ENCODE measurements around the gene ALDH1A1.

Gene ALDH1A1

GRCh38 chr9:72913382-72914009 lies 39.4 kb downstream of the ALDH1A1 start:
- DNase-seq, result no peak

- DNase-seq, result no peak
Measured at GRCh38 chr9:72912476-72913381, 40.1 kb downstream of the ALDH1A1 start.

- DNase-seq, result no peak
Measured at GRCh38 chr9:72911816-72912215, 41.0 kb downstream of the ALDH1A1 start.

GRCh38 chr9:72911247-72911775 lies 41.5 kb downstream of the ALDH1A1 start:
- no peak for DNase-seq

GRCh38 chr9:72909428-72909827 lies 43.4 kb downstream of the ALDH1A1 start:
- DNase-seq, result no peak

GRCh38 chr9:72907421-72907820 lies 45.4 kb downstream of the ALDH1A1 start:
- DNase-seq, result no peak

GRCh38 chr9:72906810-72907209 lies 46.0 kb downstream of the ALDH1A1 start:
- DNase-seq, result no peak

- DNase-seq, result no peak
Measured at GRCh38 chr9:72905514-72906480, 47.1 kb downstream of the ALDH1A1 start.

- no peak for DNase-seq
Measured at GRCh38 chr9:72904267-72905093, 48.4 kb downstream of the ALDH1A1 start.

GRCh38 chr9:72903103-72903502 lies 49.8 kb downstream of the ALDH1A1 start:
- no peak for DNase-seq

GRCh38 chr9:72902268-72902667 lies 50.6 kb downstream of the ALDH1A1 start:
- no peak for DNase-seq

- DNase-seq, result no peak
Measured at GRCh38 chr9:72899734-72900477, 52.9 kb downstream of the ALDH1A1 start.

GRCh38 chr9:72898784-72899733 lies 53.8 kb downstream of the ALDH1A1 start:
- no peak for DNase-seq

- no peak for DNase-seq
Measured at GRCh38 chr9:72898360-72898759, 54.5 kb downstream of the ALDH1A1 start.

GRCh38 chr9:72897069-72897649 lies 55.7 kb downstream of the ALDH1A1 start:
- no peak for DNase-seq

GRCh38 chr9:72896439-72896838 lies 56.4 kb downstream of the ALDH1A1 start:
- DNase-seq, result no peak

GRCh38 chr9:72895122-72895521 lies 57.7 kb downstream of the ALDH1A1 start:
- DNase-seq, result no peak

- no peak for DNase-seq
Measured at GRCh38 chr9:72894342-72894741, 58.5 kb downstream of the ALDH1A1 start.

- DNase-seq, result no peak
Measured at GRCh38 chr9:72893437-72893836, 59.4 kb downstream of the ALDH1A1 start.

GRCh38 chr9:72891043-72891442 lies 61.8 kb downstream of the ALDH1A1 start:
- DNase-seq, result no peak
